Stimulated activated naive B cell treated with anti-CD40 and anti-IgM and Interleukin-4, amounts not matched to agents 10 μg/mL and 1 μg/mL and 100 μg/mL, for 72 hours (primary cell): ENCODE data around the gene AVPI1.

Experiments used
- ATAC-seq, 2 donors: fragments of 150-1000 bp; cut with Tn5 transposase; replicated peaks; 2 replicates each; pipeline ENCODE4 v1.10.0; 2021; ENCODE audit warnings: moderate library complexity in 1 of 2
- DNase-seq: peaks from one replicate; pipeline ENCODE4 v3.0.0; 2021
- H3K27ac Mint-ChIP-seq: one replicate; pipeline ENCODE4 v1.8.0; 2022; ENCODE audit warnings: mild to moderate bottlenecking, mixed read lengths
- H3K27me3 Mint-ChIP-seq, 2 donors: one replicate each; pipeline ENCODE4 v1.8.0; 2022; ENCODE audit warnings: mixed read lengths in 2 of 2
- H3K36me3 Mint-ChIP-seq, 2 donors: one replicate each; pipeline ENCODE4 v1.8.0; 2022; ENCODE audit warnings: mixed read lengths in 2 of 2, mild to moderate bottlenecking in 1 of 2
- H3K4me1 Mint-ChIP-seq, 2 donors: one replicate each; pipeline ENCODE4 v1.8.0; 2022; ENCODE audit warnings: mixed read lengths in 2 of 2, mild to moderate bottlenecking in 1 of 2
- H3K4me3 Mint-ChIP-seq, 2 donors: one replicate each; pipeline ENCODE4 v1.8.0; 2022; ENCODE audit warnings: mild to moderate bottlenecking in 2 of 2, mixed read lengths in 2 of 2, moderate library complexity in 1 of 2
- H3K9me3 Mint-ChIP-seq, 2 donors: one replicate each; pipeline ENCODE4 v1.8.0; 2022; ENCODE audit warnings: mixed read lengths in 2 of 2, mild to moderate bottlenecking in 1 of 2

The AVPI1 gene

GRCh38 chr10:97627731-97628130 is 59.3 kb downstream of the AVPI1 start:
- Mint-ChIP-seq H3K36me3 (no peaks in the 10 kb centered on the region), H3K27ac (no peak overlapping the region), H3K27me3 (no peaks in the 10 kb centered on the region), H3K9me3 (no peaks in the 10 kb centered on the region), H3K4me1 (peaks cover under 1 to 2% of the 10 kb centered on the region in 2 donors), H3K4me3 (no peak overlapping the region)
- ATAC-seq (no peak), DNase-seq (no peak)
